Testis (tissue), 2 donors: ENCODE data around the gene PTPRN2.

ENCODE experiments used
- CTCF ChIP-seq, 3 experiments: fragments of 450-650 bp in 2 of 3; fragments of 200-600 bp in 1 of 3; sonication (generic) in 1 of 3; IDR thresholded peaks; one replicate each; pipeline ENCODE4 v1.5.1; 2016 to 2019; ENCODE audit warnings: antibody characterized with exemption in 3 of 3, mild to moderate bottlenecking in 2 of 3, moderate library complexity in 1 of 3
- POLR2A ChIP-seq: fragments of 450-650 bp; IDR thresholded peaks from one replicate; pipeline ENCODE4 v1.6.1; 2017; ENCODE audit warnings: antibody characterized with exemption, mild to moderate bottlenecking, moderate library complexity

GRCh38 chr7:158482480-158482879 lies 105.1 kb downstream of the PTPRN2 start:
- TF ChIP-seq CTCF (IDR thresholded peaks at IDR 0.05) (no peak), POLR2A (no peak)
